ENCODE measurements around the gene AP1S2. TPM values are rescaled to one million over a fixed set of nuclear protein-coding genes. Genes with fewer than 3 reads are reported as not detected.

Gene AP1S2
- total and polyA plus RNA-seq, 9 of the 15 experiments (the other 6 are each of a cell fraction or from before 2014, with no cell fraction given), result 11.1 to 64.2 (median 25.8) TPM

DNA sequence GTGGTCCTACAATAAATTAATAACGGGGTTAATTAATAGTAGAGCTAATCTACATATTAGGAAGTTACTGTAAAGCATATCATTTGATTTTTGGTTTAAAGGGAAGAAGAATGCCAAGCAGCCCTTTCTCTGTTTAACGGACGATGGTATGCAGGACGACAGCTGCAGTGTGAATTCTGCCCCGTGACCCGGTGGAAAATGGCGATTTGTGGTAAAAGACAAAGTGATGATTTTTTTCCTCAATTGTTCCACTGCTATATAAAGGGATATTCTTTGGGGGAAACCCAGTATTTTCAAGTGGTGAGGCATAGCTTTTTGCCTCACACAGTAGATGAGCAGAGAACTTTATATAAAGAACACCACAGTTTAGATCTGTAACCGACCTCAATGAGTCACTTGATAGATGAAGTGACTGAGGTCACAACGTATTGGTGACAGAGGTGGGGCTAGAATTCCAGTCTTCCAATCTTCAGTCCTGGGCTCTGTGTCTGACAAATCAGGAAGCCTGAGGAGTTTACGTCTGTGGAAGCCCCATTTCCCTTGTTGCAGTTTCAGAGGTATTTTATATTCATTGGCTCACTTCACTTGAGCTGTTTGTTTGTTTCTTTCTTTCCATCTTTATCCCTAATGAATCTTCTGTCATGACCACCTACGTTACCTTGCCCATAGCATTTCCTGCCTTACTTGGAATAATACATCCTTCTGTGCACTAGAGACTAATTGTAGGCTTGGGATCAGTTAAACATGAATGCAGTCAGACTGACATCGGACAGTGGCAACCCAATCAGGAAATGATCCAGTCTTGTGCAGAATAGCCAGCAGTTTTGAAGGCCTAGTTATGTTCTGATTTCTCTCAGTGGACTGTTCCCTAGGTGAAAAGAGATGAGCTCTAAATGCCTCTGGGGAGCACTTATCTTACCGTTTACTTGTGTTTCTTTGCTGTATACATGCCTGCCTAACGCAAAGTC lies 34.2 kb downstream of the AP1S2 start:
- no peak overlapping the region for H3K27ac ChIP-seq (ENCODE audit: extremely low read depth, low read depth, low read length)
- FAIRE-seq (no peak), DNase-seq (ENCODE audit: extremely low read depth in 1 of 4, low spot score in 3 of 4) (no peak), ATAC-seq (no peak)
- H3K9ac ChIP-seq (ENCODE audit: insufficient read depth in 1 of 2, low read depth in 2 of 2, low read length in 2 of 2), result no peak overlapping the region
- in situ Hi-C loops (cut with MboI) (no loop called here), intact Hi-C loops (cut with micrococcal nuclease) (no loop called here)
- H3K79me2 ChIP-seq (ENCODE audit: control insufficient read depth, insufficient read depth, low read length), result no peaks in the 10 kb centered on the region
- no peak for TF ChIP-seq SAFB (IDR thresholded peaks at IDR 0.05; ENCODE audit: borderline replicate concordance, low read depth, low read length)
- TF ChIP-seq XRCC5 (IDR thresholded peaks at IDR 0.05; ENCODE audit: low read depth, low read length), result no peak
- TF ChIP-seq NBN (IDR thresholded peaks at IDR 0.05; ENCODE audit: low read depth), result no peak
- no peaks in the 10 kb centered on the region for H3K9me1 ChIP-seq (ENCODE audit: control insufficient read depth, insufficient read depth, low read length)
- H3K36me3 ChIP-seq (ENCODE audit: control insufficient read depth, insufficient read depth, low read length), result peaks cover 48% of the 10 kb centered on the region
- H4K20me1 ChIP-seq (replicated peaks; ENCODE audit: control insufficient read depth, insufficient read depth, low read length), result no peaks in the 10 kb centered on the region
- H3K4me2 ChIP-seq (ENCODE audit: insufficient read depth, low read length), result no peak overlapping the region
- no peaks in the 10 kb centered on the region for H3K27me3 ChIP-seq (ENCODE audit: control insufficient read depth in 2 of 2, insufficient read depth in 2 of 2, low read length in 2 of 2)
- WGBS (ENCODE audit: insufficient coverage, low coverage, missing lambda C conversion rate), result 75% methylated on average over 13 of the region's 14 CpGs
- no peaks in the 10 kb centered on the region for H3K9me3 ChIP-seq (replicated peaks; ENCODE audit: control insufficient read depth, insufficient read depth, low read depth, low read length)
- H3K4me1 ChIP-seq (replicated peaks in 1 of 2; ENCODE audit: control insufficient read depth in 2 of 2, insufficient read depth in 2 of 2, low read length in 2 of 2), result no peaks in the 10 kb centered on the region
- no TSS peak for BruUV-seq (replicated peaks)
- ChIA-PET POLR2A (interaction anchor here (0.6 to 0.7 kb wide), 2 partner anchors 348 to 407 kb away, joined by 3 read pairs; no protein-coding TSS in a partner anchor), CTCF (ENCODE audit: low intra/inter-chr PET ratio) (no interaction called here)
- no peak overlapping the region for H3K4me3 ChIP-seq
- H2AFZ ChIP-seq (ENCODE audit: low read depth, low read length), result no peak overlapping the region

DNA sequence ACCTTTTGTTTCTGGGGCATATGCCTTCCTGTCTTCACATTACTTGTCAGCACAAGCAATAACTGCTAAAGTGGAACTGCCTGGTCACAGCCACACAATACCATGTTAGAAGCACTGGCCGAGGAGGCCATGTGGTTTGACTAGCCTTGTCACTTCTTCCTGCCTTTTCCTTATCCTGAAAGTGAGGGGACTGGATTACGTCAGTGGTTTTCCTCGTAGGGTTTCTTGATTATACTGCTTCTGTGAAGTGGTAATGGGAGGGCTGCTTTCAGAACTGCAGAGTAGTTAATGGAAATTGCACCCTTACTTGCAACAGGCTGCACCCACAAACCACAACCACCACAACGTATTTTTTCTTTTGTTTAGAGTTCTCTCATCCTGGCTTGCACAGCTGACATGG lies 37.7 kb downstream of the AP1S2 start:
- WGBS (ENCODE audit: insufficient coverage, low coverage, missing lambda C conversion rate), result 61% methylated on average over 3 of the region's 4 CpGs
- in situ Hi-C loops (cut with MboI), result no loop called here
- H3K9me1 ChIP-seq (ENCODE audit: control insufficient read depth, insufficient read depth, low read length), result no peaks in the 10 kb centered on the region
- TF ChIP-seq SP2 (IDR thresholded peaks at IDR 0.05; ENCODE audit: extremely low read depth, low read depth, low read length, poor library complexity, severe bottlenecking) (no peak), ZNF717 (CRISPR knock-in tag; IDR thresholded peaks at IDR 0.05) (no peak), SMAD4 (CRISPR knock-in tag; conservative IDR thresholded peaks at IDR 0.05) (no peak), POLR2H (tag; IDR thresholded peaks at IDR 0.05; ENCODE audit: low read depth) (no peak), RBM25 (IDR thresholded peaks at IDR 0.05; ENCODE audit: low read depth, low read length, severe bottlenecking) (no peak)
- TF ChIP-seq, protein P1, sequence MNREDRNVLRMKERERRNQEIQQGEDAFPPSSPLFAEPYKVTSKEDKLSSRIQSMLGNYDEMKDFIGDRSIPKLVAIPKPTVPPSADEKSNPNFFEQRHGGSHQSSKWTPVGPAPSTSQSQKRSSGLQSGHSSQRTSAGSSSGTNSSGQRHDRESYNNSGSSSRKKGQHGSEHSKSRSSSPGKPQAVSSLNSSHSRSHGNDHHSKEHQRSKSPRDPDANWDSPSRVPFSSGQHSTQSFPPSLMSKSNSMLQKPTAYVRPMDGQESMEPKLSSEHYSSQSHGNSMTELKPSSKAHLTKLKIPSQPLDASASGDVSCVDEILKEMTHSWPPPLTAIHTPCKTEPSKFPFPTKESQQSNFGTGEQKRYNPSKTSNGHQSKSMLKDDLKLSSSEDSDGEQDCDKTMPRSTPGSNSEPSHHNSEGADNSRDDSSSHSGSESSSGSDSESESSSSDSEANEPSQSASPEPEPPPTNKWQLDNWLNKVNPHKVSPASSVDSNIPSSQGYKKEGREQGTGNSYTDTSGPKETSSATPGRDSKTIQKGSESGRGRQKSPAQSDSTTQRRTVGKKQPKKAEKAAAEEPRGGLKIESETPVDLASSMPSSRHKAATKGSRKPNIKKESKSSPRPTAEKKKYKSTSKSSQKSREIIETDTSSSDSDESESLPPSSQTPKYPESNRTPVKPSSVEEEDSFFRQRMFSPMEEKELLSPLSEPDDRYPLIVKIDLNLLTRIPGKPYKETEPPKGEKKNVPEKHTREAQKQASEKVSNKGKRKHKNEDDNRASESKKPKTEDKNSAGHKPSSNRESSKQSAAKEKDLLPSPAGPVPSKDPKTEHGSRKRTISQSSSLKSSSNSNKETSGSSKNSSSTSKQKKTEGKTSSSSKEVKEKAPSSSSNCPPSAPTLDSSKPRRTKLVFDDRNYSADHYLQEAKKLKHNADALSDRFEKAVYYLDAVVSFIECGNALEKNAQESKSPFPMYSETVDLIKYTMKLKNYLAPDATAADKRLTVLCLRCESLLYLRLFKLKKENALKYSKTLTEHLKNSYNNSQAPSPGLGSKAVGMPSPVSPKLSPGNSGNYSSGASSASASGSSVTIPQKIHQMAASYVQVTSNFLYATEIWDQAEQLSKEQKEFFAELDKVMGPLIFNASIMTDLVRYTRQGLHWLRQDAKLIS (CRISPR knock-in tag; IDR thresholded peaks at IDR 0.05), result no peak

More for the DNA sequence above, 37.7 kb downstream of the AP1S2 start:
- ChIA-PET CTCF (ENCODE audit: low intra/inter-chr PET ratio) (no interaction called here), POLR2A (no interaction called here)
- H3K9me3 ChIP-seq (replicated peaks; ENCODE audit: control insufficient read depth, insufficient read depth, low read depth, low read length), result no peaks in the 10 kb centered on the region
- H3K4me3 ChIP-seq, result no peak overlapping the region
- BruUV-seq (replicated peaks), result no TSS peak
- FAIRE-seq, result no peak
- no peak overlapping the region for H3K9ac ChIP-seq (ENCODE audit: insufficient read depth in 1 of 2, low read depth in 2 of 2, low read length in 2 of 2)
- H3K4me2 ChIP-seq (ENCODE audit: insufficient read depth, low read length), result no peak overlapping the region
- H3K79me2 ChIP-seq (ENCODE audit: control insufficient read depth, insufficient read depth, low read length), result no peaks in the 10 kb centered on the region
- H3K4me1 ChIP-seq (replicated peaks in 1 of 2; ENCODE audit: control insufficient read depth in 2 of 2, insufficient read depth in 2 of 2, low read length in 2 of 2), result no peaks in the 10 kb centered on the region
- no peak overlapping the region for H2AFZ ChIP-seq (ENCODE audit: low read depth, low read length)
- DNase-seq (ENCODE audit: extremely low read depth in 1 of 4, low spot score in 3 of 4), result no peak
- no peaks in the 10 kb centered on the region for H4K20me1 ChIP-seq (replicated peaks; ENCODE audit: control insufficient read depth, insufficient read depth, low read length)
- H3K27ac ChIP-seq (ENCODE audit: extremely low read depth, low read depth, low read length), result no peak overlapping the region
- ATAC-seq, result no peak
- H3K36me3 ChIP-seq (ENCODE audit: control insufficient read depth, insufficient read depth, low read length), result peaks cover 40% of the 10 kb centered on the region
- intact Hi-C loops (cut with micrococcal nuclease), result no loop called here
- no peaks in the 10 kb centered on the region for H3K27me3 ChIP-seq (ENCODE audit: control insufficient read depth in 2 of 2, insufficient read depth in 2 of 2, low read length in 2 of 2)
